AML-193 (cell line): ENCODE results near the gene MT1G.
A peak's percentile ranks its signal among the peaks of the same experiment; 100 is the strongest.
"Not testable (repeated sequence)": the region's sequence is repeated elsewhere in the genome, so short reads cannot be mapped to it uniquely, and the experiment has no call there.

Experiments
- DNase-seq, 2 experiments: peaks; one replicate each; lab custom pipeline; 2025; lab: John Stamatoyannopoulos, UW

MT1G gene

DNA sequence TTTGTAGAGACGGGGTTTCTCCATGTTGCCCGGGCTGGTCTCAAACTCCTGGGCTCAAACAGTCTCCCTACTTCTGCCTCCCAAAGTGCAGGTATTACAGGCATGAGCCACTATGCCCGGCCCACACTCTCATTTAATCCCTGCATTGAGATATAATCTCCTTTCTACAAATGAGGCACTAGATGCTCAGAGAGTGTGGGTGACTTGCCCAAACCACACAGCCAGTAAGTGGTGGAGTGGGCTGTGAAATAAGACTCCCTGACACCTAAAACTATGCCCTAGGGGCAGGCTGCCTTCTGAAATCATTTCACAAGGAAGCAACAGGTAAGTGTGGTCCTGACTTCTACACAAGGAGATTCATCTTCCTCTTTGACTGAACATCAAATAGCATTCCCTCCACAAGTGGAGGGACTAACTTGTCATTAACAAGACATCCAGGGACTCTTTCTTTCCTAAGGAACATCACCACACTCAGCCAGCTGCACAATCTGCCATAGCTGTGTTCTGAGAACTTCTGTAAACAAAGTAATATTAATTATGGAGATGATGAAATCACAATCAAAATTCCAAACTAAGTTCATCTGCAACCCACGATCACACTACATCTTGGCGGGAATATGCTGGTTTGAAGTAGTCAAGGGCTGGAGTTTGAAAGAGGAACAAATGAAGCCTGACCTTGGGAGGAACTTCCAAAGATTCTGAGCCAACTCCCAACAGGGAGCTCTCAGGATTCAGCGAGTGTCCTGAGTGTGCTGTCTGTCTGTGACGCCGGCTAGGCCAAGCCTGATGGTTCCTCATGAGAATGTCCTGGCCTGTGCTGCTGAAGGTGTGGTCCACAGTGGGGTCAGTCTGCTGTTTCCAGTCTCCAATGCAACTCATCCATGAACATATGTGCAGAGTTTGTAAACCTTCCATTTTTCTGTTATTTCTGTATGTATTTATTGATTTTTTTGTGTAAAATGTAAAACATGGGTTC, 2.3 kb downstream of the MT1G start:
- DNase-seq: not testable (repeated sequence)

DNA sequence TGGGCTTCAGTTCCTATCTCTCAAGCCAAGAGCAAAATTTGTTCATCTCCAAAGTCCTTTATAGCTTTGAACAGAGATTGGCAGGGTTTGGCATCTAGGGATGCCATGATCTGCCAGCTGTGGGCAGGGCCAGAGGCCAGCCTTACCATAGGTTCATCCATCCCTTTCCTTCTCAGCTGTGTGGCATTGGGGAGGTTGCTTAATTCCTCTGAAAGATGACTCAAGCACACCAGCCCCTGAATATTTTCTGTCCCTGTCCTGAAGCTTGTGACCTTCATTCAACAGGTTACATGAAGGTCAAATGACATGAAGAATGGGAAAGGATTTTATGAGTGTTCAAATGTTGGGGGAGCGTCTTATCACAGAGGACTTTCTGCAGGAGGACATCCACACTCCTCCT, 3.4 kb downstream of the MT1G start:
- no peak for DNase-seq

DNA sequence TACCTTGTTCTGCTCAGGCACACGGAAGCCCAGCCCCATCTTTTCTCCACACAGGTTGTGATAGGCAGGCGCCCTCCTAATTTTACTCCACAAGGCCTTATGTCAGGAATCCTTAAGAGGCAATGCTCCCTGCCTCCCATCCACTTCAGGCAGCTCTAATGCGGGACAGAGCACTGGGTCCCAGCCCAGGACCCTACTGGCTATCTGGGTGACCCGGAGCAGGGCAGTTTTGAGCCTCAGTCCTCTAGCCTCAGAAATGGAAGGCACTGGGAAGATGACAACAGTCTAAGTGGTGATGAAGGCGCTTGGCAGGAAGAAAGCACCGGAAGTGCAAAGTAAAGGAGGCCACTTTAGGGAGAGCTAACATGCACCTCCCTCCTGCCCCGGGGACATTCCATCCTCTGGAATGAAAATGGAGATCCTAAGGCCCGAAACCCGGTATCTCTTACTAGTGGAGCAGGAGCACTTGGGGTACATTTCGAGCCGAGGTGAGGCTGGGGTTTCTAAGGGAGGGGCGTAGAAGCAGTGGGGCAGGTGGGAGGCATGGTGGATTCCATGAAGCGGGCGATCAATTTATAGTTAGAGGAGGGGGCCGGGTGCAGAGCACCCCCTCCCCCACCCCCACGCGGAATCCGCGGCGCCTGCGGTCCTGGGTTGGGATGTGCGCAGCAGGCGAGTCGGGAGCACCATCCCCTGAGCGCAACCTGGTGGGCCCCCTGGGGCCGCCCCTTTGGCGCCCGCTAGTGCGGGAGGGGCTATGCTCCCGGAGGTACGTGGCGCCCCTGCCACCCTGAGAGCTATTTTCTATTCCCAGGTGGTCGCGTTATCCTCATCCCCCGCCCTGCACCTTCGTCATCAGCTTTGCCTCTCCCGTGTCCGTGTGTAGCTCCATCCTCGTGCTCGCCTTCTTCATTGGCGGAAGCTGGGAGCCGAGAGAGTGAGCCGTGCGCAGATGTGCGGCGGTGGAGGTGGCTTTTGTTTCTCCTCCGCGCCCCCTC, 5.2 kb downstream of the MT1G start:
- no peak for DNase-seq

DNA sequence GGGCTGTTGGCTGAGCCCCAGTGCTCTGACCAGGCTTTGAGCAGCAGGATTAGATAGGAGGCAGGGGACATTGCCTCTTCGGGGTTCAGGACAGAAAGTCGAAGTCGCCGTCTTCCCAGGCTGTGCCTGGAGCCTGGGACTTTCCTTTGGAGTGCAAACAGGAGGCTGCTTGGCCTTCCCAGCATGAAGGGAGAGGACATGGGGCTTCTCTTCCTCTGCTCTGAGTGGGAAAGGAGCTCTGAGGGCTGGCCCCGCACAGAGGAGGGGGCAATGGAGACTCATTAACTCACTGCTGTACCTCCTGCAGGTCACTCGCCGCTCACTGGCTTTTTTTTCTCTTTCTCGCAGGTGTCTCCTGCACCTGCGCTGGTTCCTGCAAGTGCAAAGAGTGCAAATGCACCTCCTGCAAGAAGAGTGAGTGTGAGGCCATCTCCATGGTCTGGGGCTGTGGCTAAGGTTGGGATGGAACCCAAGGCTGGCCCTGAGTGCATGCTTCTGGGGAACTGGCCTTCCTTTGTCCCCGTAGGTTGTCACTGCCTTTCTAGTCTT, 9.5 kb downstream of the MT1G start:
- DNase-seq: no peak

DNA sequence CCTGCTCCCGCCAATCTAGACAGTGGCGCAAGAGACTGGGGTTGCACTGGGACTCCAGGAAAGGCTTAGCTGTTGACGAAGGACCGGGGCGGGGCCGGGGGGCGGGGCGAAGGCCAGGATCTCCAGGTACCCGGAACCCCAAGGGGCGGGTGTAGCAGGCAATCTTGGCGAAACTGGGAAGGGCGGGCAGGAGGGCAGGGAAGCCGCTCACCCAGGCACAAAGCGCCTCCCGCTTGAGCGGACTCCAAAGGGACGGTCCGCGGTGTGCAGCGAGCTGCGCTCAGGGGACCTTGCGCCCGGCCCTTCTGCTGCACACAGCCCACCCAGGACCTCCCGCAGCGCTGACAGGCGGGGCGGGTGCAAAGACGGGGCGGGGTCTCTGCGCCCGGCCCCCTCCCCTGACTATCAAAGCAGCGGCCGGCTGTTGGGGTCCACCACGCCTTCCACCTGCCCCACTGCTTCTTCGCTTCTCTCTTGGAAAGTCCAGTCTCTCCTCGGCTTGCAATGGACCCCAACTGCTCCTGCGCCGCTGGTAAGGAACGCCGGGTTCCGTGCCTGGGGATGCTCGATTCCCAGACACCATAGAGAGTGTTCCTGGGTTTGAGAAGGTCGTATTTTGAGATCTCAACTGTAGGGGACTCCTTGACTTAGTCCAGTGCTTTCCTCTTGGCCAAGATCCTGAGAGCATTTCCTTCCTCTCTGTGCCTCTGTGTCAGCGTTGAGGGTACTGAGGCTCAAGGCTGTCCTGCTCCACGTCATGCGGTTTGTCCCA, 10.1 kb downstream of the MT1G start, which contains the start of gene MT1F:
Gene MT1F (plus strand): TSS at position 405 of the 772 bp plus-strand sequence. CDS start 100 bp downstream, at position 505.
- DNase-seq: peak; percentile 70

DNA sequence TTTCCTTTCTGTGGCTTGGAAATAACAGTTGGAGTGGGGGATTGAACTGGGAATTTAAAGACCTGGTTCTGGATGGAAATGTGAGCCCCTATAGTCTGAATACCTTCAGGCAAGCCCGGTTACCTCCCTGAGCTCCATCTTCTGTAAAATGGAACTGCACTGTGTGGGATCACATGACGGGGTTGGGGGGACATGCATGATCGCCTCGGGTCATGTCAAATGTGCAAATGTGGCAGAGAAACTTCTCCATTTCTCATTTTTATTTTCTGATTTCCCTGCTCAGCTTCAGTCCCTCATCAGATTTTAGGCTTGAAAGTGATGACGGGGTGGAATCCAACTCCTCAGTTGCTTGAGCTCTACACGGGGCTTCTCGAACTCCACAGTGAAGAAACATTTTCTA, 14.6 kb downstream of the MT1G start:
- no peak for DNase-seq

DNA sequence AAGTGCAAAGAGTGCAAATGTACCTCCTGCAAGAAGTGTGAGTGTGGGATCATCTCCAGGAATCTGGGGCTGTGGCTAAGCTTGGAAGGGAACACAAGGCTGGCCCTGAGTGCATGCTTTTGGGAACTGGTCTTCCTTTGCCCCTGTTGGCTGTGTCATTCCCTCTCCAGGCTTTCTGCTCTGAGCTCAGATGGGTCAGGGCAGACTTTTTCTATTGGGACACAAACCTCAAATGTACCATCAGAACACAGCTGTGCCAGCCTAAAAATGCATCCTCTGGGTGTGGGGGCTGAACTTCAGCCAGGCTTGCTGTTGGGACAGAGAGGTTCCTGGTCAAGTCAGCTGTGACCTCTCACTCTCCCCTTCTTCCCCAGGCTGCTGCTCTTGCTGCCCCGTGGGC, 15.3 kb downstream of the MT1G start:
- DNase-seq: no peak

DNA sequence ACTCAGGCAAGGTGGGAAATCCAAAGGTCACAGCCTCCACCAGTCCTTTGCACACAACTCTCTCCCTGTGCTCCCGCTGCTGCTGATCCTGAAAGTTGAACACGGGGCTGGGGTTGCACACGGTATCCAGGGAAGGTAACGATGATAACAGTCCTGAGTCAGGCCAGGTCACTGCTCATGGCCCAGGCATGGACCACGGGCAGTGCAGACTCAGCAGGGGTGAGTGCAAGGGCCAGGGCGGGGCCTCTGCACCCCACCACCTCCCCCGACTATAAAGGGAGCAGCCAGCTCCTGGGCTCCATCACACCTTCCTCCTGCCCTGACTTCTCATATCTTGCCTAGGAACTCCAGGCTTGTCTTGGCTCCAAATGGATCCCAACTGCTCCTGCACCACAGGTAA, 16.3 kb downstream of the MT1G start, which contains the start of gene MT1B:
Gene MT1B (plus strand): TSS at position 301 of the 400 bp plus-strand sequence. CDS start 68 bp downstream, at position 369.
- no peak for DNase-seq

DNA sequence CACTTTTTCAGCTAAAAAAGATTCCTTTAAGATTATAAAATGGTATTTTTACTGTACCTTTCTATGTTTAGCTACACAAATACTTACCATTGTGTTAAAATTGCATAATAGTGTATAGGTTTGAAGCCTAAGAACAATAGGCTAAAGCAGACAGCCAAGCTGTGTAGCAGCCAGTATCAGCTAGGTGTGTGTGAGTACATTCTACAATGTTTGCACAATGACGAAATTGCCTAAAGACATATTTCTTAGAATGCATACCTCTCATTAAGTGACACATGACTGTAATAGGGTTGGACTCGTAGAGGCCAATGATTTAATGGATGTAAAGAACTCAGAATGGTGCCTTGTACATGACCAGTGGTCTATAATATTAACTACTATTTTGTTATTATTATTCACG, 18.0 kb downstream of the MT1G start:
- no peak for DNase-seq

DNA sequence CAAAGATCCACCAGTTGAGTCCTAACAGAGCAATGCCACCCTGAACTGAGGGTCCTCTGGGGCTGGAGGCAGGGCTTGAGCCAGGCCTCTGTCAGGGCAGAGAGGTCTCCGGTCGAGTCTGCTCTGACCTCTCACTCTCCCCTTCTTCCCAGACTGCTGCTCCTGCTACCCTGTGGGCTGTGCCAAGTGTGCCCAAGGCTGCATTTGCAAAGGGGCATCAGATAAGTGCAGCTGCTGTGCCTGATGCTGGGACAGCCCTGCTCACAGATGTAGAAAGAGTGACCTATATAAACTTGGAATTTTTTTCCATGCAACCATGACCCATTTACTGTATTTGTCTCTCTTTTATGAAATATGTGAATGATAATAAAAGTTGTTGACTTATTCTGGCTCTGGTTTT, 18.6 kb downstream of the MT1G start:
- DNase-seq: no peak

DNA sequence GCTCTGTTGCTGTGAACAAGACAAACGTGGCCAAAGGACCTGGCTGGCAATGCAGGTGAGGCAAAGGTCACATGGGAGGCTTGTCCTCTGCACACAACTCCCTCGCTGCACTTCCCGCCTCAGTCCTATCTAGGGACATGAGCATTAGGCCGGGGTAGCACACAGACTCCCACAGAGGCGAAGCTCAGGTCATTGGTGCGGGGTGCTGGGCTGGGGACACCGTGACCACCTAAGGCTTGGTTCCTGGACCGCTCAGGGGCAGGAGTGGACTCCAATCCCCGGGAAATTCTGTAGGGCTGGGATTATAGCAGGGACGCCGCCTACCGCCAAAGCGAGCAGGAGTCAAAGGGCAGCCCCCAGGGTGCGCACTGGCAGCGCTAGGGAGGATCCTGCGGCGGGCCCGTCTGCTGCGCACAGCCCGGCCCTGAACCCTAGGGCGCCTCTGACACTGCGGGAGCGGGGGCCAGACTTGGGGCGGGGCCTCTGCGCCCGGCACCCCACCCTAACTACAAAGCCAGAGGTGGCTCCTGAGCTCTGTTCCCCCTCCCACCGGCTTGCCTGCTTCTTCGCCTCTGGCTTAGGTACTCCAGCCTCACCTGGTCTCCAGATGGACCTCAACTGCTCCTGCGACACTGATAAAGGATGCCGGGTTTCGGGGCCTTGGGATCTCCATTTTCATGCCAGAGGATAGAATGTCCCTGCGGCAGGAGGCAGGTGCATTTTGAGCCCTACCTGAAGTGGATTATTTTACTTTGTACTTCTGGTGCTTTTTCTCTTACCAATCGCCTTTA, 20.0 kb downstream of the MT1G start:
- no peak for DNase-seq

DNA sequence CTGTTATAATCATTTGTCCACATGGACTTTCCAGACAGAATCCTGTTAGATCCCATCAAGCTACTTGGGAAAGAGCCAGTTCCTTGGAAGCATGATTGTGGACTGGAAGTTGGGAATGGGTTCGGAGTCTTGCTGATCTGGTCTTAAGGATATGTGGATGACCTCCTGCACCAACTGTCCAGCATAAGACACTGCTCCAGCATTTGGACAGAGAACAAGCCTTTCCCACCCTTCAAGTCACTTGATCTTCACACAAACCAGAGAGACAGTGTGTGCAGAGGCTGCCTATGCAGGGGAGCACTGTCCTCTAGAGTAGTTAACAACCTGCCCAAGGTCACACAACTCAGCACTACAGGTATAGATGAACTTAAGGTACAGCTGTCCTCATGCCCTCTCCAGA, 22.0 kb downstream of the MT1G start:
- DNase-seq: no peak

DNA sequence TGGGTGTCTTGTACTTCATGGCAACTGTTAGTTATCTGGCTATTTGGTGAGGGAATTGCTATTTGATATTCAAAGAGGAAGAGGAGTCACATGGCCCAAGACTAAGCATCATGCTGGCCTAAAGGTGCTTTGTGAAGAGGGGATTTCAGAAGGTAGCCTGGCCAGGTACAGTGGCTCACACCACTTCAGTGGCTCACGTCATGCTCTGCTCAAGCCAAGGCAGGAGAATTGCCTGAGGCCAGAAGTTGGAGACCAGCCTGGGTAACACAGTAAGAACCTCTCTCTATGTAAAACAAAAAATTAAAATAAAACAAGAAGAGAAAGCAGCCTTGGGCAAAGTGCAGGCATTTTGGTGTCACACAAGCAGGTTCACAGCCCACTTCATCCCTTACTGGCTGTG, 22.6 kb downstream of the MT1G start:
- DNase-seq: no peak

DNA sequence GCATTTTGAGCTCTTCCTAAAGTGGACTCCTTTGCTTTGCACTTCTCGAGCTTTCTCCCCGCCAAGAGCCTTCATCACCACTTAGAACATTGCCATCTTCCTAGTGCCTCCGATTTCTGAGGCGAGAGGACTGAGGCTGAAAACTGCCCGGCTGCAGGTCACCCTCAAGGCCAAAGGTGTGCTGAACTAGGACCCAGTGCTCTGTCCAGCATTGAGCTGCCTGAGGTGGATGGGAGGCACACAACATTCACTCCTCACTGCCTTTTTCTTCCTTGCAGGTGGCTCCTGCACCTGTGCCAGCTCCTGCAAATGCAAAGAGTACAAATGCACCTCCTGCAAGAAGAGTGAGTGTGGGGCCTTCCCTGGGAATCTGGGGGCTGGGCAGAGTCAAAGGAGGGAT, 24.0 kb downstream of the MT1G start:
- no peak for DNase-seq

DNA sequence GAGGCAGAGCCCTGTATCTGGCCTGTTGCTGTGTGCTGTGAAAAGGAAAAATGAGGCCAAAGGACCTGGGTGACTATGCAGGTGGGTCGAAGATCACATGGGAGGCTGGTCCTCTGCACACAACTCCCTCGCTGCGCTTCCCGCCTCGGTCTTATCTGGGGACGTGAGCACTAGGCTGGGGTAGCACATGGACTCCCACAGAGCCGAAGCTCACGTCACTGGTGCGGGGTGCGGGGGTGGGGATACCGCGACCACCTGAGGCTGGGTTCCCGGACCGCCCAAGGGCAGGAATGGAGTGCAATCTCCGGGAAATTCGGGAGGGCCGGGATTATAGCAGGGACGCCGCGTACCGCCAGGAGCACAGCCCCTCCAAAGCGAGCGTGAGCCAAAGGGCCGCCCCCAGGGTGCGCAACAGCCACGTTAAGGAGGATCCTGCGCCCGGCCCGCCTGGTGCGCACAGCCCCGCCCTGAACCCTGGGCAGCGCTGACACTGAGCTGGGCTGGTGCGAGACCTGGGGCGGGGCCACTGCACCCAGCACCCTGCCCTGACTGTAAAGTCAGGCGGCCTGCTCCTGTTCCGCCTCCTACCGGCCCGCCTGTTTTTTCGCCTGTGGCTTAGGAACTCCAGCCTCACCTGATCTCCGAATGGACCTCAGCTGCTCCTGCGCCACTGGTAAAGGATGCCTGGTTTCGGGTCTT, 24.6 kb downstream of the MT1G start:
- DNase-seq: no peak

DNA sequence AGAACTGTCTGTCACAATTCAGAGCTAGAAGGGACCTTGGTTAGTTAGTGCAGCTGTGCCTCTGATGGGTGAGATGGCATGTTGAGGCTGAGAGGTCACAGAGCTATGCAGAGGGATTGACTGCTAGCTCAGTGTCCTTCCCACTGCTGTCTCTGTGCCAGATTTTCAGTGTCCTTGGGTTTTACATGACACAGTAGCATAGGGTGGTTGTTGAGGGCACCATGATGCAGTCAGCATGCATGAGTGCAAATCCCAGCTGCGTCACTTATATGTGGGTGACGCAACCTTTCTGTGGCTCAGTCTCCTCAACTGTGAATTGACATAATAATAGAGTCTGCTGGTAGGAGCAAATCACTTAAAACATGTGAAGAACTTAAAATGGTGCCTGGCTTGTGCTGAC, 26.7 kb downstream of the MT1G start:
- DNase-seq: no peak

DNA sequence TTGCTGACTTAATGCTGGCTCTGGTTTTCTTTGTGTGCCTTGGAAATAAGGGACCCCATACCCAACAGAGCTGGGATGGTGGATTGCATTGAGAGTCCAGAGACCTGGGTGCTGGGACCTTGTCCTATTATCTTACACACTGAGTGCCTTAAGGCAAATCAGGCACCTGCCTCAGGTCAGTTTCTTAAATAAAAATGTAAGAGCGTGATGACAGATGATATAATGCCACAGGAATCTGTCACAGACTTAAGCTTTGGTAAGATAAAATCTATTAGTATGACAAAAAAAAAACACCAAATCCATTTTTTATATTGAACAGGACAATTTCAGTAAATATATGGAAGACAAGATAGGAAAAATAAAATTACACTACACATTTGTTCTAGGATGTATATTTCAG, 27.8 kb downstream of the MT1G start:
- no peak for DNase-seq

DNA sequence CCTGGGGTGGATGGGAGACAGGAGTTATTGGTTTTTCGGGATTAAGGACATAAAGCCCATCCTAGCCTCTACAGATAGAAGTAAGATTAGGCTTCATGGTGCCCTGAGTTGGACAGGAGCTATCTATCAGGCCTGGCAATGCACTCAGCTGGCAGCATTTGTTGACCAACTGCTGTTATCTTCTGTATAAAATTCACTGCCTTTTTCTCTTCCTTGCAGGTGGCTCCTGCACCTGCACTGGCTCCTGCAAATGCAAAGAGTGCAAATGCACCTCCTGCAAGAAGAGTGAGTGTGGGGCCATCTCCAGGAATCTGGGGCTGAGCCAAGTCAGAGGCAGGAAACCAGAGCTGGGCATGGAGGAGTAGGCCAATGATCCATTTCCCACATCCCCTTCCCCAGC, 28.8 kb downstream of the MT1G start:
- no peak for DNase-seq

DNA sequence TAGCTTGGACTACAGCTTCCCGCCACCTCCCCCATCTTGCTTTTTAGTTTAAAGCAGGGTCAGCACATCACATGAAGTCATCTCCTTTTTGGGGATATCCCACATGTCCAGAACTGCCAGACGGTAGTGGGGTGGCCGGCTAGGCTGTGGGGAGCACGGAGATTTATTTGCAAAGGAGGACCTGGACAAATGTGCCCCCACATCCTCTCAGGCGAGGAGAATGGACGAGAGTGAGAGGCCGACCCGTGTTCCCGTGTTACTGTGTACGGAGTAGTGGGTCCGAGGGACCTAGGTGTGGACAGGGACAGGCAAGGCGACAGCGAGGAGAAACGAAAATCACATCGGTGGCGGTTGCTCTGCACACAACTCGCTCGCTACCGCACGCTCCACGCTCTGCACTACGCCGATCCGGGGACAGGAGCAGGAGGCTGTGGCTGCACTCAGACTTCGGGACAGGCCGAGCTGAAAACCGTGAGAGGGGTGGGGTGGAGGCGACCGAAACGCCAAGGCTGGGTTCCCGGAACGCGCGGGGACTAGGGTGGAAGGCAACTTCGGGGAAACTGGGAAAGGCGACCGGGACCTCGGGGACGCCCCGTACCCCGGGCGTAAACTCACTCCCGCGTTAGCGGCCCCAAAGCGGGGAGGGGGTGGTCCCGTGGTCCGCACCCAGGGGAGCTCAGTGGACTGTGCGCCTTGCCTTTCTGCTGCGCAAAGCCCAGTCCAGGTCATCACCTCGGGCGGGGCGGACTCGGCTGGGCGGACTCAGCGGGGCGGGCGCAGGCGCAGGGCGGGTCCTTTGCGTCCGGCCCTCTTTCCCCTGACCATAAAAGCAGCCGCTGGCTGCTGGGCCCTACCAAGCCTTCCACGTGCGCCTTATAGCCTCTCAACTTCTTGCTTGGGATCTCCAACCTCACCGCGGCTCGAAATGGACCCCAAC, 29.8 kb downstream of the MT1G start, which contains the start of gene MT1A:
Gene MT1A (plus strand): TSS at position 853 of the 937 bp plus-strand sequence. CDS start 73 bp downstream, at position 926.
- no peak for DNase-seq
